Activated naive CD4-positive, alpha-beta T cell (primary cell): ENCODE results near the gene NFKBIE.

Experiments used
- DNase-seq, 4 experiments: peaks; one replicate each; lab custom pipeline; 2025; lab: John Stamatoyannopoulos, UW

The NFKBIE gene

DNA sequence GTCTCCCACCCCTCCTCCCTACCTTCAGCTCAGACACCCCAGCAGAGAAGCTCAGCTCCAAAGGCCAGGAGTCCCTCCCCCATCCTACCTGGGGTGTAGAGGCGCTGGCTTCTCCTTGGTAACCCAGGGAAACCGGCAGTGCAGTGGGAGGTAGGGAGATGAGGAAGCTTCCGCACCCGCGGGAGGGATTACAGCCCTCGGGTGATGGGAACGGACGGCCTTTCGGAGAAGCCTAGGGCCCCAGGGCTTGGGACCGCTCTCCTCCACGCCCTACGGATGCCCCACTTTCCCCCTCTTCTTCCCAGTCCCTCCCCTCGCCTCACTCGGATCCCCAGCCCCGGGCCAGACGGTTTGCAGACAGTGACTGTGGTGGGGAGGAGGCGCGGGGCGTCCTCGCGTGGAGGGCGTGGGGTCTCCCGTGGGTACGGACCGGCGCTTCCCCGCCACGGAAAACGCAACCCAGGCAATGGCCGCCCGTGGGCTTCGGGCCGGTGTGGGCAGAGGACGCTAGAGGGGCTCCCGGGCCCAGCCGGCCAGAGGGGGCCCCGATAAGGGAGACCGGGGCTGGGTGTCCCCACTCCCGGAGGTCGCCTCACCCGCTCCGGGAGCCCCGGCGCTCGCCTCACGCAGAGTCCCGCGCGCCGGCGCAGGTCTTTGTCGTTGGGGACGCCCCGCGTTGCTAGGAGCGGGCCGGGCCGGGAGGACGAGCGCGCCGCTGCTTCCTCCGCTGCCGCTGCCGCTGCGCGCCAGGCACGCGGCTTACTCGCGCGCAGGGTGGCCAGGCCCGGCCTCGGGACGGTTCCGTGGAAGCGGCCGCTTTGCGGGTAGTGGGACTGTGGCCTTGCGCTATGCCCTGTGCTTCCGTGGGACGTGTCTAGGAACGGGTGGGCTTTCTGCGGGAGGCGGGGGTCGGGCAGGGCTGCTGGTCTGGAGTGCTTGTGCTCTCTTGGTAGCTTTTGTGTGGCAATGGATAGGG is 32.0 kb upstream of the NFKBIE start:
- DNase-seq, result peak in 2 of 4 experiments; percentile 22 to 46

GRCh38 chr6:44294832-44295791 is 29.8 kb upstream of the NFKBIE start:
- DNase-seq, result no peak

DNA sequence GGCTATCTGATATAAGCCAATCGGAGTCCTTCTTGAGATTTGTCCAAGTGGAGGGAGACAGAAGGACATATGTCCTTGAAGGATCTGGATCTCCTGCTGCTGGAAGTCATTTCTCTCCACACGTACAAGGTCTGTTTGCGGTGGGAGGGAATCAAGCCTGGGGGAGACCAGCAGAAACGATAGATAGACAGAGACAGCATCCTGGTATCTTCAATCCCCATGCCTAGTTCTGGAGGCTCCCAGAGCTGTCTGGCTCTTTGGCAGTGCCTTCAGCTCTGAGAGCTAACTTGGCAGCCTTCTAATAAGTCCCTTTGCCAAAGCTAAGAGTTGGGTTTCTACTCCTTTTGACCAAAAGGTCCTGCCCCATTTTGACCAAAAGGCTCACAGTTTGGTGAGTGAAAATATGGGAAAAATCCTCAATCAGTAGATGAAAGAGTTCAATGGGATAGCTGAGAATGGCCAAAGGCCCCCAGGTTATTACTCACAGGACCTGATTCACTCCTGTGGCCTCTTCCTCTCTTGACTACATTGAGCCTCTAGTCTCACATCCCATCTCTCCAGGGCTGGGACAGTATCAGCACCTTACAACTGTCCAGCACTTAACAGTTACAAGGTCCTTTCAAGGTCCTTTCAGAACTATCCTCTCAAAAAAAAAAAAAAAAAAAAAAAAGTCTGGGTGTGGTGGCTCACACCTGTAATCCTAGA is 27.5 kb upstream of the NFKBIE start:
- no peak for DNase-seq

GRCh38 chr6:44291841-44292240 is 26.5 kb upstream of the NFKBIE start:
- DNase-seq, result no peak

GRCh38 chr6:44289726-44290260 is 24.4 kb upstream of the NFKBIE start:
- DNase-seq, result no peak

DNA sequence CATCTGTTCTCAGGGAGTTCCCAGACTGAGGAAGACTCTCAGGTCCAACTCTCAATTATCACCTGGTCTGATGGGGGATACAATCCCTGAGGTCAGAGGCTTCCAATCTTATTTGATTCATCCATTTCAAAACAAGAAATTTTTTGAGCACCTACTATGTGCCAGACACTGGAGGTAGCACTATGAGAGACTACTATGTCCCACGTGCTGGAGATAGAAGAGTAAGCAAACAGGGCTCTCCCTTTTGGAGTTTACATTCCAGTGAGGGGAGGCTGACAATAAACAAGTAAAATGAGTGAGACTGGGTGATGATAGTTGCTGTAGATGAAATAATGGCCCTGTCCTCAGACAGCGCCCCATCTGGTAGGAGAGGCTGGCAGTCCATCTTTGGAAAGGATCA is 21.4 kb upstream of the NFKBIE start:
- DNase-seq, result no peak

DNA sequence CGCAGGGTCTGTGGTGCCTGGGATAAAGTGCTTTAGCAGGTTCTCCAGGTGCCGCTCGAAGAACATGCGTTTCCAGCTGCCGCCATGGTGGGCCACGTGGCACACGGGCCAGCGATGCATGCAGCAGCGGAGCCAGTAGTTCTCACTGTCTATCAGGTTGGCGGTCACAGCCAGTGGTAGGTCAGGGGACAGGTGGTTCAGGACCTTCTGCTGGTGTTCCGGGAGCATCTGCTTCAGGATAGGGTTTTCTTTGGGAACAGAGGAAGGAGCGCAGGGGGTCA is 20.9 kb upstream of the NFKBIE start:
- DNase-seq, result no peak

DNA sequence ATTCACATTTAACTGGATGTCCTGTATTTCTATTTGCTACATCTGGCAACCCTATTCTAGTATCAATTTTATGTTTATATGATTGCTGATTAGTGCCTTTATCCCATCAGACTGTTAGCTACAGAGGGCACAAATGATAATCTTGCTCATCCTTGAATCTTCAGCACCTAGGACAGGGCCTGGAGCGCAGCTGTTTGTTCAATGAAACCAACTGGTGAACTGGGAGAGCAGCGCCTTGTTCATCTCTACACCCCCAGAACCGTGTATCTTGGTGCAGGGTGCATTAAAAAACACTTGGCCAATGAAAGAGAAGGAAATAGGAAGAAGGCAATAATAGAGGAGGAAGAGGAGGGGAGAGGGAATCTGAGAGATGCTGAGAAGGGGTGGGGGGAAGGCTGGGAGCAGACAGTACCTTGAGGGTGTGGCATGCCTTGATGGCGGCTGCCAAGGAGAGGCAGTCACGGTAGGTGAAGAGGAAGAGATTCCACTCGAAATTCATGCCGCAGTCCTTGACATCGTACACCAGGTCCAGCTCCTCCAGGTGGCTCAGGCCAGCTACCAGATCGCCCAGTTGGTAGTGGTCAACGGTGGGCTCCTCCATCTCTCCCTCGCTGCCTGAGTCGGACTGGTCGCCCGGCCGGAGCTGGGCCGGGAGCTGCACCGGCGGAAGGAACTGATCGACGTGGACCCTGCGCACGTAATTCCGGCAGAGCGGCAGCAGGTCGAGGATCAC is 20.4 kb upstream of the NFKBIE start:
- no peak for DNase-seq

DNA sequence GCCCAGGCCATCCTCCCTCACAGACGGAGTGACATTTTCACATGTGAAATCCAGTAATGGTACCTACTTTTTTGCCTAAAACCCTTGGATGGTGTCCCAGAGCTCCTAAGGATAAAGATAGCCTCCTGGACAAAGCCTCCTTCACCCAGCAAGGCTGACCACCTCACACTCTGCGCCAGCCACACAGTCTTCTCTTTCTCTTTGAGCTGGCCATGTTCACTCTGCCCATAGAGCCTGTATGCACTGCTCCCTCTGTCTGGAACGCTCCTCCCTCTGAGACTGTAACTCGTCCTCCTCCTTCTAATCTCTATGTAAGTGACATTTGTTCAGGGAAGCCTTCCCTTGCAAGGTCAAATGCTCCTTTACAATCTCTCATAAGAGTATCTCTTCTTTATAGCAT is 19.5 kb upstream of the NFKBIE start:
- no peak for DNase-seq

GRCh38 chr6:44284121-44284520 is 18.8 kb upstream of the NFKBIE start:
- no peak for DNase-seq

GRCh38 chr6:44278774-44279697 is 13.7 kb upstream of the NFKBIE start:
- no peak for DNase-seq

- DNase-seq, result no peak
Observed at GRCh38 chr6:44278315-44278714, 13.0 kb upstream of the NFKBIE start.

DNA sequence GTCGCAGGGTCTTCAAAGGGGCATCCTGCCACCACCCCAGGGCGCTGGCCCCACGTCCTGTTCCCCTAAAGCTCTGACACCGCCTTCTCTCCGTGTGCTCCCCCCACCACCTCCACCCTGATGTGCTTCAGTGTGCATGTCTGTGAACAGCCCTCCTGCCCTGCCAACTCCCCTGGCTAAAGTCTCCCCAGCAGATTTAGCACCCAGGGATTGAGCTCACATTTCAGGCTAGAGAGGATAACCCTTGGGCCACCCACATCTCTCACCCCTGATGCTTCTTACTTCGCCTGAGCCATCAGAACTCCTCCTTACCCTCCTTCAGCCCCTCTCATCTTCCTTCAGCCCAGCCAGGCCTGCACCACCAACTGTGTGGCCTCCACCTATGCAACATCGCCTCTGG is 12.4 kb upstream of the NFKBIE start:
- DNase-seq, result no peak

DNA sequence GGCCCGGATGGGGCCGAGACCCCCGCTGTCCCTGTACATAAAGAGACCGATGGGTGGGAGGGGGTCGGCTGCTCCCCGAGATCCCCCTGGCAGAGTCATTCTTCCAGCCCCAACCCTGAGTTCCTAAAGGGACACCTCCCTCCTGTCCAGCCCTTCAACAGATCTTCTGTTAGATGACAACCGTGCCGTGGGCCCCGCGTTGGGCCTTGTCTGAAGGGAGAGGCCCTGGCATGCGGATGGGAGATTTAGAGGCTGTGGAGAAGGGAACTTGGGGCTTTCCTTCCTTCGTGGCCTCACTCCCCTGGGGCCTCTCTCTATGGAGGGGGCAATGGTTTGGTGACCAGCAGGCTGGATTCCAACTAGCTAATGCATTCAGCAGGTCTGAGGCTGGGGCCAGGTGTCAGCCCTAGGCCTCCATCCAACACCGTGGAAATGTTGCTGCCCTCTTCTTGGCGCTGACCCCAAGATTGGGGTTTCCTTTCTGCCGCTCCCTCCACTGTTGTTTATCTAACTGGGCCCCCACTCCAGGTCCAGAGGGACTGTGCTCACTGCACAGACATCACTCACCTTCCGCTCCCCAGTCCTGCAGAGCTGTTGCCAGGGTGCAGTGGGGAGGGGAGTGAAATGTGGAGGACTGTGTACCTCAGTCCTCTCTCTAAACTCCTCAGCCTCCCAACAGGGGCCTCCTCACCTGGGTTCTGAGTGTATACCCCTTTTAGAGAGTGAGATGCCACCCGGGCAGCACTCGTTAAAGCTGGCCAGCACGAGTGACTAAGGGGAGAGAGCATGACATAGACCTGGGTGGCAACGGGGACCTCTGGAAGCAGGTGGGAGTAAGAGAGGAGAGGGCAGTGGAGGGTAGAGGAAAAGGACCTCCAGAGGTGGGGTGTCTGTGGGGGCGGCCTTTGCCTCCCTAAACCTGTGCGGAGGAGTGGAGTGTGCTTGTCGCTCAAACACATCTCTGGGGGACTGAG is 11.6 kb upstream of the NFKBIE start:
- no peak for DNase-seq

DNA sequence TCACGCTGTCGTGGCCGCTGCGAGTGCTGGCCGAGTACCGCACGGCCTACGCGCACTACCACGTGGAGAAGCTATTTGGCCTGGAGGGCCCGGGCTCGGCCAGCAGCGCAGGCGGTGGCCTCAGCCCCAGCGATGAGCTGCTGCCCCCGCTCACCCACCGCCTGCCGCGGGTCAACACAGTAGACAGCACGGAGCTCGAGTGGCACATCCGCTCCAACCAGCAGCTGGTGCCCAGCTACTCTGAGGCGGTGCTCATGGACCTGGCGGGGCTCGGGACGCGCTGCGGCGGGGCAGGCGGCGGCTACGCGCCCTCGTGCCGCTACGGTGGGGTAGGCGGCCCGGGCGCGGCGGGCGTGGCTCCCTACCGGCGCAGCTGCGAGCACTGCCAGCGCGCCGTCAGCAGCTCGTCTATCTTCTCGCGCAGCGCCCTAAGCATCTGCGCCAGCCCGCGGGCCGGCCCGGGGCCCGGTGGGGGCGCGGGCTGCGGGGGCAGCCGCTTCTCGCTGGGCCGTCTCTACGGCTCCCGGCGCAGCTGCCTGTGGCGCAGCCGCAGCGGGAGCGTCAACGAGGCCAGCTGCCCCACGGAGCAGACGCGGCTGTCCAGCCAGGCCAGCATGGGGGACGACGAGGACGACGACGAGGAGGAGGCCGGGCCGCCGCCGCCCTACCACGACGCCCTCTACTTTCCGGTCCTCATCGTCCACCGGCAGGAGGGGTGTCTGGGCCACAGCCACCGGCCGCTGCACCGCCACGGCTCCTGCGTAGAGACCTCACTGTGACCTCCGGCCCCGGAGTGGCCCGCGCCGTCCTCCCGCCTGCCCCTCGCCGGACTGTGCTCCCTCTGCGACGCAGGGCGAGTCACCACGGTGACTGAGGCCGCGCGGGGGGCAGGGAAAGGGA is 10.6 kb upstream of the NFKBIE start:
- peak in 1 of 4 experiments; percentile 26 for DNase-seq

- no peak for DNase-seq
Observed at GRCh38 chr6:44275271-44275748, 10.0 kb upstream of the NFKBIE start.

GRCh38 chr6:44273617-44274016 is 8.3 kb upstream of the NFKBIE start:
- DNase-seq, result no peak
